D341Med (cell line): ENCODE results near the gene C2CD4C.
"Not testable (repeated sequence)": the region's sequence is repeated elsewhere in the genome, so short reads cannot be mapped to it uniquely, and the experiment has no call there.

Experiments used
- DNase-seq: peaks from one replicate; pipeline ENCODE4 v3.0.0; 2012; ENCODE audit warnings: low spot score

The C2CD4C gene

DNA sequence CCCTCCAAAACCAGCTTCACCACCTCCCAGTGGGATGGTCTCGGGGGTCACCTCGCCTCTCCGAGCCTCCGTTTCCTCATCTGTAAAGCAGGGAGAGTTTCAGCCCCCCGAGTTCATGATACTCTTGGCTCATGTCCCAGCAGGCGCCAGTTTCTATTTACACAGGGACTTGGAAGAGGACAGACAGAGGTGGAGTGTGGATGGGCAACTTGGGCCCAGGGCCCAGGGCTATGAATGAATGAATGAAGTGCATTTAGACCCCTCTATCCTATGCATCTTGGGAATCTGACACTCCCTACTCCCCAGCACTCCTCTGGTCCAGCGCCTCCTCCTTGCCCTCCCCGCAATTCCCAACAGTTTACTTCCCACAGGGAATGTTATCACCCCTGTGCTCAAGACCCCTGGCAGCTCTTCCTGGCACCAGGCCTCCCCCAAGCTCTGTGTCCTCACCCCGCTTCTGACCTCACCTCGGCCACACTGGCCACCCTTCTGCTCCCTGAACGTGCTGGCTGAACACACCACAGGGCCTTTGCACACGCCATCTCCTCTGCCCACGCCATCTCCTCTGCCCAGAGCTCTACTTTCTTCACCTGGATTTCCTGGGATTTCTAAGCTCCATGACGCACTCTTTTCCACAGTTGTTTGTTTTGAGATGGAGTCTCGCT is 4.9 kb upstream of the C2CD4C start:
- DNase-seq, result no peak

- DNase-seq, result no peak
Observed at GRCh38 chr19:412356-413355, 3.7 kb upstream of the C2CD4C start.

DNA sequence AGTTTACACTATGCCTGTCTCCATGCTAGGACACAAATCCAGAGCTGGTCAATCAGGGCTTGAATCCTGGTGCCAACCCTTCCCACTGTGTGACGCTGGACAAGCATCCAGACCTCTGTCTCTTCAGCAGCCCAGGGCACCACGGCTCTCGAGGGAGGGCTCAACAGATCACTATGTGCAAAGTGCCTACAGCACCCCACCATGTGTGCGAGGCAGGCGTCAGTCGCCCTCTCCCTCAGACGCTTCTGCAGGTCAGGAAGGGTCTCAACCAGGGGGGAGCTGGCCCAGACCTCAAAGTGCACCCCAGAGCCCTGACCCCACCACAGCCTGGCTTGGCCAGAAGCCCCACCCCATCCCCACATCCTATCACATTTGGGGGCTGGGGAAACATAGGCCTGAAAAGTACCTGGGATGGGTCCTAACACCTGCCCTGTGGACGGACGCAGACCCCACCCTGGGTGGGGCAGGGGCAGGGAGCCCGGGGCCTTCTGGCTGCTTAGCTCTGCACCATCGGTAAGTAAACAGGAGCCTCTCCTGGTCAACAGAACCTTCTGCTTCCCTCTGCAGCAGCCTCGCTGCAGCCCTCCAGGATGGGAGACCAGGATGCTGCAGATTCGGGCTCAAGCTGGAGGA is 2.9 kb upstream of the C2CD4C start:
- DNase-seq, result no peak

- DNase-seq, result not testable (repeated sequence)
Observed at GRCh38 chr19:411121-411722, 2.3 kb upstream of the C2CD4C start.

- no peak for DNase-seq
Observed at GRCh38 chr19:410243-410781, 1.4 kb upstream of the C2CD4C start.

- peak; percentile 58 for DNase-seq
Observed at GRCh38 chr19:409516-410242, 732 bp upstream of the C2CD4C start.

GRCh38 chr19:408441-408901 is 476 bp downstream of the C2CD4C start:
- DNase-seq, result peak; percentile 48

DNA sequence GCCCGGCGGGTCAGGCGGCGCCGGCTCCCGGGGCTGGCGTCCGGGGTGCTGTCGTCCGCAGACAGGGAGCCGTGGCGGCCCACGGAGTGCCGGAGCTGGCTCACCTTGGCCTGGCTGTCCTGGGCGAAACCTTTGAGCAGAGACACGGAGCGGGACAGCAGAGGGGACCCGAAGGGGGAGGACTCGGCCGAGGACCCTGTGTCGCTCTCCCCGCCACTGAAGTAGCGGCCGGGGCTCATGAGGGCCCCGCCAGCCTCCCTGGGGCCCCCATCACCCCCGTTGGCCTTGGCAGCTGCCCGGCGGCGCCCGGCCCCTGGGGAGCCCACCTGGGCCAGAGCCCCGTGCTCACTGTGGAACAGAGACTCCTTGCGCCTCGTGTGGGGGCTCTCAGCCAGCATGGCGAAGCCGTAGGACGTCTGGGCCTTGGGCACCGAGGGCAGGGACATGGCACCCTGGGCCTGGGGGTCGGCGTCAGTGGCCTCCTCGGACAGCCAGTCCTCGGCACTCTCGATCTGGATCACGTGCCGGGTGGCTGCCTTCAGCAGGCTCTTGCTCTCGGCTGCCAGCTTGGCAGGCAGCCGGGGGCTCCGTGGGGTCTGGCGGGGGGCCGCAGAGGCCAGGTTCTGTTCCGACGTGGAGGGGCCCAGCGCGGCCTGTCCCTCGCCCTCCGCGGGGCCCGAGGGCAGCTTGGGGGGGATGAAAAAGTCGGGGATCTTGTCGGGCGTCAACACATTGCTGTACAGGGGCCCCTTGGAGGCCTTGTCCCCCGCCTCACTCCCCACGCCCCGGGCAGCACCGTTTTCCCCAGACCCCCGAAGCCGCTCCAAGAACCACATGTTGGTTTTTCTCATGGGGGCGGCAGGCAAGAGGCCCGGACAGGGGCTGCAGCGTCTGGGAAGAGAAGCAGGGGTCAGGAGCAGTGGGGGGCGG is 1.2 kb downstream of the C2CD4C start:
- no peak for DNase-seq

GRCh38 chr19:406971-407510 is 1.9 kb downstream of the C2CD4C start:
- peak; percentile 53 for DNase-seq

DNA sequence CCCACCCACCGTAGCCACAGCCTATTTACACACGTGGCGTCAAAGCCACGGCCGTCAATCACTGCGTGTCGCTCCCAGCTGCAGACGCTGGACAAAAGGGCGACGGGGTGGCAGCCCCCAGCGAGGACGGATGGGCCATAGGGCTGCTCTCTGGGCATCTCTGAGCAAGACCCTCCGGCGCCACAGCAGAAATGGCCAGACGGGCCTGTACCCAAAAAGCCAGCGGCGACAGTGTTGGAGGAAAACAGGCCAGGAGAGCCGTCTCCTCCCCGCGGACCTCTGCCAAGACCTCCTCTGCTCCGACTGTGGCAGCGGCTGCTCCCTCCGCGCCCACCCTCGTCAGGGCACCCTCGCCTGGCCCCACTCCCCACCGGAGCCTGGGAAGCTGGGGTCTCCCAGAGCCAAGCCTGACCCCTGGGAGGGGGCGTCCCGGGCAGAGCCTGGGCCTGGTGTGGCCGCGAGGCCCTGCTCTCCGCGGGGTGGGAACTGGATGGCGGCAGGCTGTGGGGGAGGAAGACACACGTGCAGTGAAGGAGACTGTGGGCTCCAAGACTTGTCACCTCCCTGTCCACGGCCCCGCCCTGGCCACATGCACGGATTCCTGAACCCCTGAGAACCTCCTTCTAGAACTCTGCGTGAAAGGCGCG is 2.7 kb downstream of the C2CD4C start:
- no peak for DNase-seq

GRCh38 chr19:405121-405965 is 3.6 kb downstream of the C2CD4C start:
- peak; percentile 49 for DNase-seq

DNA sequence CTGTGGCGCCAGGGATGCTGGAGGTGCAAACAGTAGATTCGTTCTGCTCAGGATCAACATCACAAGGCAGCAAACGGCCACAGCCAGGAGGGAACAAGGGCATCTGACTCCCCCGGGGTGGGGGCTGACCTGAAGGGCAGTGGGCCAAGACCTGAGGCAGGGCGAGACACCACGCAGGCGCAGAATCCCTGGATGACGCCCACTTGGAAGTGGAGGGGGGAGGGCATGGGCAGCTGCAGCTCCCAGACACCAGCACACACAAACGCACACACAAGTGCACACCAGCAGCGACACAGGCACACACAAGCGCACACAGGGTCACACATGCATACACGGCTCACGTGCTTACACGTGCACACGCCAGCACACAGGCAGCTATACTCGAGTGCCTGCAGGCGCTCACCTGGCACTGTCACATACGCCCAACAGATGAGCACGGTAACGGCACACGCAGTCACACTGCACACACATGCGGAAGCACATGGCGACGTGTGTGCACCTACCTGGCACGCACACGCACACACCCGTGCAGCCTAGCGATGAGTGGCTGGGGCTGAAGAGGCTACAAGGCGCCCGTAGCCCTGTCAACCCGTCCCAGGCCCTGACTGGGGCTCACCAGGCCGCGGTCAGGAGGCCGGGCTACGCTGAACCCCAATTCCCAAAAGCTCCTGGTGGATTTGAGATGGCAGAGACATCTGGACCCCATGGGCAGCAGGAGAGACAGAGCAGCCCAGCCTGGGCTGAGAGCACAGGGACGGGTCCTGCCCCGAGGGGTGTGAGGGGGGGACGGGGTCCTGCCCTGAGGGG is 5.5 kb downstream of the C2CD4C start:
- DNase-seq, result no peak

DNA sequence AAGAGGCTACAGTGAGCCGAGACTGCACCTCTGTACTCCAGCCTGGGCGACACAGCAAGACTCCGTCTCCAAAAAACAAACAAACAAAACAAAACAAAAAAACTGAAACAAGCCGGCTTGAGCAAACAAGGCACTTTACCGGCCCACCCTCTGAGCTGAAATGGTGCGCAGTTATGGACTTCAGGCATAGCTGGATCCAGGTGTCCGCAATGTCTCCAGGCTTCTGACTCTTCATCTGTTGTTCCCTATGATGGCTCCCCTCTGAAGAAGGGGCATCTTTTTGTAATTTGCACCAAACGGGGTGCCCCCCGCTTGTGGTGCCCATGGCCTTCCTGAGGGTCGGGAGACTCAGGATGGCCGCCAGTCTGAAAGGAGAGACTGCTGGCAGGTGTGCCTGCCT is 6.2 kb downstream of the C2CD4C start:
- DNase-seq, result no peak

DNA sequence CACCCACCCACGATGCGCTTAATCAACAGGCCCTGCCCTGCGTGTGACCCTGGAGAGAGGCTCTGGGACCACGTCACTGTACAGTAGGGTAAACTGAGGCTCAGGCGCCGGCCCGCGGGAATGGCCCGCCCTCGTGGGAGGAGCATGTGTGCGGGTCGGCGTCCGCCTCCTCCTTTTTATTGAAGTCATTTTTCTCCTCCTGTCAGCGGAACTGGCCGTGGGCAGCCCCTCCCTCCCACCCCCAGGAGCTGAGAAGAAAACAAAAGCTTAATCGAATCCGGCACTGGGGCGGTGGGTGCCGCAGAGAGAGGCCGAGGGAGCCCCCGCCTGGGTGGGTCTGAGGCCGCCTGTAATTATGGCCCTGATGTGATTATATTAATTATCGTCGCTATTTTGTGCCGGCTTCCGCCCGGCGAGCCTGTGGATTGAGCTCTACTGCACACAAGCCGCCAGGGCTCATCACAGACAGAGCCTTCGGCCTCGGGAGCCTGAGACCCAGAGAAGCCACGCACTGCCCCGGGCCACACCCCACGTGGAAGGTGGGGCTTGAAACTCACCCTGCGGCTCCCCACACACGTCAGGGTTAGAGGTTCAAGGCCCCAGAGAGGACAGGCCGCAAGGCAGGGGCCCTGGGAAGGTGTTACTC is 7.0 kb downstream of the C2CD4C start:
- no peak for DNase-seq

DNA sequence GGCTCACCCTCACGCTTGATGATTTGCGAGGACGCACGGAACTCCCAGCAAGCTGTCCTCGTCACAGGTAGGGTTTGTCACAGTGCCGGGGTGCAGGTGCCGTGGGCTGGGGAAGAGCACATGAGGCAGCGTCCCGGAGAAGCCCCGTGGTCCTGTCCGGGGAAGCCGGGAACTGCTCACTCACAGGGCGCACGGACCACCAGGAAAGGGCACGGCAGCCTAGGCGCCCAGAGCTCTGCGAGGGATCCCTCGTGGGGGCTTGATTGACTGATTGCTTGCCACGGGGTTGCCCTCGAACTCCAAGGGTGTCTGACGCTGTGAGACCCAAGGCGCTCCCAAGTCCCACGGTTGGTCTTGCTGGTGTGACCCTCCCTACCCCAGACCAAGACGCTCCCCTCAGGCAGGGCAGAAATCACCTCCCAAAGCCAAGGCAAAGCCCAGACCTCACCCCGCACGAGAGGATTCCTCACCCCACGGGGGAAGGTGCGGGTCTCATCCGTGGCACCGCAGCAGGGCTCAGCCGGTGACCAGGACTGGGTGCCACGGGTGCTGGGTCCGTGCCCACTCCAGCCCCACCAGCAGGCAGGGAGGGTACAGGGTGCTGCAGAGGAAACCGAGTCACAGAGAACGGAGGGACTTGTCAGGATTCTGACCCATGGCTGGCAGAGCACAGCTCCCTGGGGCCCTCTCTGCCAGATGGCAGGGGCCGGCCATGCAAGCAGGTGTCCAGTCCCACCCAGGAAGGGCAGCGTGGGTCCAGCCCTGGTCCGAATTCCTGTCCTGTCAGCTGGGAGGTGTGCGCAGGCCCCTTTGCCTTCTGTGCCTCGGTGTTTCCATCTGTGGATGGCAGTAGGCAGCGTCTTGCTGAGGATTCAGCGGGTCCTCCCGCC is 7.7 kb downstream of the C2CD4C start:
- no peak for DNase-seq

GRCh38 chr19:399370-399769 is 9.6 kb downstream of the C2CD4C start:
- DNase-seq, result no peak
